ENCODE results near the gene FOXF2.

FOXF2 gene

GRCh38 chr6:1437553-1438406 is 48.4 kb downstream of the FOXF2 start:
- H3K9me3 ChIP-seq (ENCODE audit: insufficient read depth, low read depth, low read length), result no peaks in the 10 kb centered on the region
- H3K27ac ChIP-seq (ENCODE audit: low read depth, low read length), result no peak overlapping the region
- WGBS, result 68% methylated on average over 21 of the region's 21 CpGs
- H3K4me3 ChIP-seq (ENCODE audit: low read length), result no peak overlapping the region
- 0 out of 2 replicates have a peak, but pooled peaks cover 3% of the 10 kb centered on the region for H3K27me3 ChIP-seq (ENCODE audit: insufficient read depth, low read length)
- H3K36me3 ChIP-seq (ENCODE audit: insufficient read depth, low read length), result no peaks in the 10 kb centered on the region
- H3K4me1 ChIP-seq (ENCODE audit: insufficient read depth, low read length), result peaks cover 5% of the 10 kb centered on the region
- no peak overlapping the region for H3K9ac ChIP-seq (ENCODE audit: low read depth, low read length)

DNA sequence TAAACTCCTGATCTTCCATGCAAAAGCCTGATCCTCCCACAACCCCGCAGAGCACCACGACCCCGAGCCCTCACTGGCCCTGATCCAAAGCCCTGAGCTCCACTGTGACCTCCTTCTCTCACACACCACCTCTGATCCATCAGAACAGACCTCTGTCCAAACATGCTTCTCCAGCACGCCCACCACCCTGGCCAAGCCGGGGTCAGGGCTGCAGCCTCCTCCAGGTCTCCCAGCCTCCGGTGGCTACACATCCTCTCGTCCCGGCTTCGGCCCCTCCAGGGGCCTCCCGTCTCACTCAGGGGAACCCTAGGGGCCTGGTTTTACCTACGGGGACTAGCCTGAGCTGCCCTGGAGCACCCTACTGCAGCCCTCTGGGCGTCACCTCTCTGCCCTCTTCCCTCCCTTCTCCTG is 49.1 kb downstream of the FOXF2 start:
- Histone ChIP-seq H3K27me3 (ENCODE audit: insufficient read depth, low read length) (0 out of 2 replicates have a peak, but pooled peaks cover 3% of the 10 kb centered on the region), H3K4me1 (ENCODE audit: insufficient read depth, low read length) (peaks cover 5% of the 10 kb centered on the region), H3K9me3 (ENCODE audit: insufficient read depth, low read depth, low read length) (no peaks in the 10 kb centered on the region), H3K9ac (ENCODE audit: low read depth, low read length) (no peak overlapping the region), H3K4me3 (ENCODE audit: low read length) (no peak overlapping the region), H3K27ac (ENCODE audit: low read depth, low read length) (no peak overlapping the region), H3K36me3 (ENCODE audit: insufficient read depth, low read length) (no peaks in the 10 kb centered on the region)
- 88% methylated on average over 12 of the region's 12 CpGs for WGBS

DNA sequence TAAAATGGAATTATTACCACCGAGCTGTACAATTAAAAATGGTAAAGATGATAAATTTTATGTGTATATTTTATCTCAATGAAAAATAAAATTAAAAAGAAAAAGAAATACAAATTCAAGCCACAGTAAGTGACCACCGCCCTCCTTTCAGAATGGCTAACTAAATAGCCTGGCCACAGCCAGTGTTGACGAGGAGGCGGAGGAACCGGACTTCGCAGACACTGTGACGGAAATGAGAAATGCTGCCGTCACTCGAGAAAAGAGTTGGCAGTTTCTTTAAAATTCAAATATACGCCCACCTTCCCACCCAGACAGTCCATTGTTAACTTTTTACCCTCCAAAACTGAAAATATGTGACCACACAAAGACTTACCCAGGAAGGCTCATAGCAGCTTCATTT is 50.0 kb downstream of the FOXF2 start:
- no peak overlapping the region for H3K27ac ChIP-seq (ENCODE audit: low read depth, low read length)
- peaks cover 5% of the 10 kb centered on the region for H3K4me1 ChIP-seq (ENCODE audit: insufficient read depth, low read length)
- 93% methylated on average over 10 of the region's 10 CpGs for WGBS
- no peaks in the 10 kb centered on the region for H3K9me3 ChIP-seq (ENCODE audit: insufficient read depth, low read depth, low read length)
- H3K36me3 ChIP-seq (ENCODE audit: insufficient read depth, low read length), result no peaks in the 10 kb centered on the region
- no peak overlapping the region for H3K4me3 ChIP-seq (ENCODE audit: low read length)
- 0 out of 2 replicates have a peak, but pooled peaks cover 3% of the 10 kb centered on the region for H3K27me3 ChIP-seq (ENCODE audit: insufficient read depth, low read length)
- no peak overlapping the region for H3K9ac ChIP-seq (ENCODE audit: low read depth, low read length)

DNA sequence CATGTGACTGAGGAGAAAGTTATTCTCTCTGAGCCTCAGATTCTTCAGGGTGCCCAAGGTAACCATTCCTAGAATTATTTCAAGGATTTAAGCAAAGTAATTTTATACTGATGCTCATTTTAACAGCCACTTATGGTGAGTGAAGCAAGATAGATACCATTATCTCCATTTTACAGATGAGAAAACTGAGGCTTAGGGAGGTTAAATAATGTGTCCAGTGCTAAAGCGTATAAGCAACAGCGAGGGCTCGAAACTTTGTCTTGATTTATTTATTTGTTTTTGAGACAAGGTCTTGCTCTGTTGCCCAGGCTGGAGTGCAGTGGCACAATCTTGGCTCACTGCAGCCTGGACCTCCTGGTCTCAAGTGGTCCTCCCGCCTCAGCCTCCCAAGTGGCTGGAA is 53.6 kb downstream of the FOXF2 start:
- Histone ChIP-seq H3K27me3 (ENCODE audit: insufficient read depth, low read length) (no peaks in the 10 kb centered on the region), H3K36me3 (ENCODE audit: insufficient read depth, low read length) (no peaks in the 10 kb centered on the region), H3K9me3 (ENCODE audit: insufficient read depth, low read depth, low read length) (no peaks in the 10 kb centered on the region), H3K9ac (ENCODE audit: low read depth, low read length) (no peak overlapping the region), H3K27ac (ENCODE audit: low read depth, low read length) (no peak overlapping the region), H3K4me1 (ENCODE audit: insufficient read depth, low read length) (peaks cover 5% of the 10 kb centered on the region), H3K4me3 (ENCODE audit: low read length) (no peak overlapping the region)
- 70% methylated on average over 4 of the region's 4 CpGs for WGBS

Data from HUES64 (cell line).